Measurements from ENCODE around the gene MANEA.

GRCh38 chr6:95529762-95530161 is 47.6 kb upstream of the MANEA start:
- no peak for TF ChIP-seq CTCF (conservative IDR thresholded peaks at IDR 0.05 in 1 of 2, IDR thresholded peaks at IDR 0.05 in 1 of 2; ENCODE audit: extremely low read depth in 1 of 2, insufficient read depth in 1 of 2, low read depth in 1 of 2, low read length in 2 of 2)
- TF ChIP-seq EZH2 (IDR thresholded peaks at IDR 0.05; ENCODE audit: borderline replicate concordance, low read length): no peak
